Tibial artery (tissue), 4 donors: ENCODE measurements around the gene SCN2B.

ENCODE experiments used
- DNase-seq, 2 donors: peaks; one replicate each; pipeline ENCODE4 v3.0.0-alpha.2; 2019
- H3K27ac ChIP-seq, 2 donors: fragments of 200-600 bp; sonication (generic) in 1 of 2; 1 replicate in 1 of 2; 2 replicates in 1 of 2; pipeline ENCODE4 v1.5.1; 2018 to 2019; ENCODE audit warnings: mild to moderate bottlenecking in 1 of 2
- H3K27me3 ChIP-seq, 2 donors: fragments of 200-600 bp; sonication (generic) in 1 of 2; one replicate each; pipeline versions ENCODE4 v1.5.1 to v1.6.0; 2016 to 2019
- H3K36me3 ChIP-seq, 3 donors: fragments of 200-600 bp; sonication (generic) in 2 of 3; one replicate each; pipeline ENCODE4 v1.5.1; 2016 to 2019; ENCODE audit warnings: mild to moderate bottlenecking in 2 of 3
- H3K4me1 ChIP-seq, 4 donors: fragments of 200-600 bp; sonication (generic) in 2 of 4; 1 replicate in 3 of 4; 2 replicates in 1 of 4; pipeline ENCODE4 v1.5.1; 2016 to 2019
- H3K4me3 ChIP-seq, 2 donors: fragments of 200-600 bp; sonication (generic) in 1 of 2; 1 replicate in 1 of 2; 2 replicates in 1 of 2; pipeline ENCODE4 v1.5.1; 2018 to 2019; ENCODE audit warnings: mild to moderate bottlenecking in 2 of 2
- H3K9me3 ChIP-seq, 3 donors: fragments of 200-600 bp; sonication (generic) in 1 of 3; one replicate each; pipeline ENCODE4 v1.5.1; 2016 to 2019
- CTCF ChIP-seq, 2 experiments: fragments of 200-600 bp in 1 of 2; fragments of 450-650 bp in 1 of 2; IDR thresholded peaks; one replicate each; pipeline ENCODE4 v1.5.1; 2017 to 2019; ENCODE audit warnings: antibody characterized with exemption in 2 of 2, mild to moderate bottlenecking in 1 of 2, moderate library complexity in 1 of 2
- intact Hi-C: fragments of 100-400 bp; cut with DNase I; formaldehyde crosslinking; loops from one replicate; pipeline ENCODE4 v1.15.0; 2023; ENCODE audit warnings: low total_unique reads

Gene SCN2B

DNA sequence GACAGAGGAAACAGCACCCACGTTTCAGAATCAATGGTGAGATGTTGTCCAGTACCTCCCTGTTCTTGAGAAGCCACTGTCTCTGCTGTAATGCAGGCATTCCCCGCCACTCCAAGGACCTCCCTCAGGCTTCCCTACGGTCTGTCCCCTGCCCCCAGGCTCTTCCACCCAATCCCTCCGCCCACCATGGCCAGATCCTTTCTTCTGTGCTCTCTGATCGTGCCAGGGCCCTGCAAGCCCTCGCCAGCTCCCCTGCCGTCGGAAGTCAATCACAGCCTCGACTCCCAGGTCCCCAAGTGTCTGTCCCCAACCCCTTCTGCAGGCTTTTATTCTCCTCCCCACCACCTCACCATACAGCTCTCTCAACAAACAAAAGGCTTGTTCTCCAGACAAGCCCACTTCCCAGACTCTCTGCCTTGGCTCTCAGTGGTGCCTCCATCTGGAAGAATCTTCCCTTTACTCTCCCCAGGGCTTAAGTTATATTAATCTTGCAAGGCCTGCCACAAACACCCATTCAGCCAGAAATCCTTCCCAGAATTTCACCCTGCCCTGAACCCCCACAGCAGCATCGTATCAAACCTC, 37.5 kb downstream of the SCN2B start:
- intact Hi-C loops, result no loop called here
- TF ChIP-seq CTCF (IDR thresholded peaks at IDR 0.05), result no peak
- Histone ChIP-seq H3K4me3 (no peak overlapping the region), H3K9me3 (no peaks in the 10 kb centered on the region), H3K27me3 (peaks cover 0 to 70% of the 10 kb centered on the region in 2 donors), H3K36me3 (no peaks in the 10 kb centered on the region), H3K4me1 (no peaks in the 10 kb centered on the region), H3K27ac (no peak overlapping the region)
- DNase-seq, result no peak

GRCh38 chr11:118136801-118137200, 39.6 kb downstream of the SCN2B start:
- no peak overlapping the region for H3K4me3 ChIP-seq
- no peaks in the 10 kb centered on the region for H3K36me3 ChIP-seq
- intact Hi-C loops, result no loop called here
- no peak overlapping the region for H3K27ac ChIP-seq
- H3K9me3 ChIP-seq, result no peaks in the 10 kb centered on the region
- no peak for TF ChIP-seq CTCF (IDR thresholded peaks at IDR 0.05)
- H3K27me3 ChIP-seq, result peaks cover 0 to 65% of the 10 kb centered on the region in 2 donors
- no peak for DNase-seq
- no peaks in the 10 kb centered on the region for H3K4me1 ChIP-seq

DNA sequence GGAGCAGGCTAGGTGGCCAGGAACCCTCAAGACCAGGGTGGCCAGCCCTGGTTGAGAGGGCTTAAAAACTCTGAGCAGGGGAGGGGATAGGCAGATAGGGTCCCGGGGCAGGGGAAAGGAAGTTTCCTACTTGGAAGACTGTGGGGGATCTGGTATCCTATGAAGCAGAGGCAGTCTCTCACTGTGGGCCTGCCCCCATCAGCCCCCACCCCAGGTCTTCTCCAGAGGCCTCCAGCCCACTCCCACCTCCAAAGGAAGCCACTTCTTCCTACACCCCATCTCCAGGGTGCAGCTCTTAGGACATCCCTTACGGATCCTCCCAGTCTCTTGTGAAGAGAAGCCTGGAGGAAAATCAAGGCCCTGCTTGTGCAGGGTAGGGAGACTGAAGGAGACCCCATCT, 40.1 kb downstream of the SCN2B start:
- Histone ChIP-seq H3K36me3 (no peaks in the 10 kb centered on the region), H3K27ac (no peak overlapping the region), H3K4me3 (no peak overlapping the region), H3K9me3 (no peaks in the 10 kb centered on the region), H3K27me3 (peaks cover 0 to 63% of the 10 kb centered on the region in 2 donors), H3K4me1 (no peaks in the 10 kb centered on the region)
- intact Hi-C loops, result no loop called here
- no peak for TF ChIP-seq CTCF (IDR thresholded peaks at IDR 0.05)
- no peak for DNase-seq

DNA sequence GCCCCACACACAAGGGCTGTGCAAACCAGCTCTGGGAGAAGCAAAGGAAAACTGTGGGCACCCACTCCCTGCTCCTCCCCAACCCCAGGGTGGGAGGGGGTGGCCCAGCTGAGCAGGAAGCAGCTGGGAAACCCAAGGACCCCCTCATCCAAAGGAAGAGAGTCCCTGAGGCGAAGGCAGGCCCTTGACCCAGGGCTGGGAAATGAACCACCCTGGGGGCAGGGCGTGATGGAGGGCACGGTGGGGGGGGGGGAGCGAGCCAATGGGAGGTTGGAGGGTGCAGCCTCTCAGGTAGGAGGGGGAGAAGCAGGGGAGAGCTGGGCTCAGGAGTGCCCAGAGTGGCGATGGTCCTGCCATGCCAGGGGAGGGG, 40.7 kb downstream of the SCN2B start:
- Histone ChIP-seq H3K4me1 (no peaks in the 10 kb centered on the region), H3K27me3 (peaks cover 0 to 57% of the 10 kb centered on the region in 2 donors), H3K36me3 (no peaks in the 10 kb centered on the region), H3K27ac (no peak overlapping the region), H3K4me3 (no peak overlapping the region), H3K9me3 (no peaks in the 10 kb centered on the region)
- DNase-seq, result no peak
- no peak for TF ChIP-seq CTCF (IDR thresholded peaks at IDR 0.05)
- intact Hi-C loops, result no loop called here

GRCh38 chr11:118135051-118135795, 41.2 kb downstream of the SCN2B start:
- Histone ChIP-seq H3K9me3 (no peaks in the 10 kb centered on the region), H3K27me3 (peaks cover 0 to 52% of the 10 kb centered on the region in 2 donors), H3K36me3 (no peaks in the 10 kb centered on the region), H3K27ac (no peak overlapping the region), H3K4me3 (no peak overlapping the region), H3K4me1 (no peaks in the 10 kb centered on the region)
- intact Hi-C loops, result no loop called here
- DNase-seq, result no peak
- TF ChIP-seq CTCF (IDR thresholded peaks at IDR 0.05), result no peak
